Coronary artery (tissue), 2 donors: ENCODE data around the gene ZDHHC11.
"Not testable (repeated sequence)": the region's sequence is repeated elsewhere in the genome, so short reads cannot be mapped to it uniquely, and the experiment has no call there.

Source experiments
- DNase-seq: peaks from one replicate; pipeline ENCODE4 v3.0.0-alpha.2; 2017; ENCODE audit warnings: low spot score
- H3K27ac ChIP-seq, 2 donors: fragments of 200-600 bp; sonication (generic); one replicate each; pipeline ENCODE4 v1.5.1; 2016 to 2019
- H3K4me3 ChIP-seq: fragments of 200-600 bp; sonication (generic); 2 replicates; pipeline ENCODE4 v1.5.1; 2016; ENCODE audit warnings: mild to moderate bottlenecking, moderate library complexity
- TF ChIP-seq, protein P1 (sequence below): fragments of 200-600 bp; sonication (generic); IDR thresholded peaks from one replicate; pipeline ENCODE4 v1.5.1; 2019; ENCODE audit warnings: antibody characterized with exemption

Gene ZDHHC11

DNA sequence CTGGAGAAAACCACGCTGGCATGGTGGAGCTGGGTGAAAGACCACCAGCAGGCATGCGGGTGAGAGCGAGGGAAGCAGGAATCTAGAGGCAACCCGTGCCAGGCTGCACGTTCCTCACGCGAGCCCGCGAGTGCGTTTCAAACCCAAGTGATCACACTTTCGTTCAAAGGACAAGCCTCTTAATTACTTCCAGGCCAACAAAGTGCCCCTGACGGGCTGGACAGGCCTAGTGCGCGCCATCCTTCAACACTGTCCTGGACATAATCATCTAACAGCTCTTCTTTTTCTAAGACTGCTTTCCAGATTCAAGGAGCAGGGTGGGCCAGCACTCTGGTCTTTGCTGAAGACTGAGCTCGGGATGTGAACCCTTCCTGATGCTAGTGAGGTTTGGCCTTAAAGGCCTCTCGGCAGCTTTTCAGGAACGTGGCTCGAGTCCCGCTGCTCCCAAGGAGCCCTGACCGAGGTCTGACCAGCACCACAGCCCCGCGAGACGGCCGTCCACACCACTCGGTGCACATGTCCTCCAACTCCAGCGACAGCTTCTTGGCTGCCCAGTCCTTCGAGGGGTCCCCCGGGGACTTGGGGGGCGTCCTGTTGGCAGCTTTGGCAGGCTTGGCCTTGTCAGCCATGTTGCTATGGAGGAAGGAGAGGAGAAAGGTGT, 81.2 kb downstream of the ZDHHC11 start:
- not testable (repeated sequence) for H3K4me3 ChIP-seq, H3K27ac ChIP-seq, DNase-seq

DNA sequence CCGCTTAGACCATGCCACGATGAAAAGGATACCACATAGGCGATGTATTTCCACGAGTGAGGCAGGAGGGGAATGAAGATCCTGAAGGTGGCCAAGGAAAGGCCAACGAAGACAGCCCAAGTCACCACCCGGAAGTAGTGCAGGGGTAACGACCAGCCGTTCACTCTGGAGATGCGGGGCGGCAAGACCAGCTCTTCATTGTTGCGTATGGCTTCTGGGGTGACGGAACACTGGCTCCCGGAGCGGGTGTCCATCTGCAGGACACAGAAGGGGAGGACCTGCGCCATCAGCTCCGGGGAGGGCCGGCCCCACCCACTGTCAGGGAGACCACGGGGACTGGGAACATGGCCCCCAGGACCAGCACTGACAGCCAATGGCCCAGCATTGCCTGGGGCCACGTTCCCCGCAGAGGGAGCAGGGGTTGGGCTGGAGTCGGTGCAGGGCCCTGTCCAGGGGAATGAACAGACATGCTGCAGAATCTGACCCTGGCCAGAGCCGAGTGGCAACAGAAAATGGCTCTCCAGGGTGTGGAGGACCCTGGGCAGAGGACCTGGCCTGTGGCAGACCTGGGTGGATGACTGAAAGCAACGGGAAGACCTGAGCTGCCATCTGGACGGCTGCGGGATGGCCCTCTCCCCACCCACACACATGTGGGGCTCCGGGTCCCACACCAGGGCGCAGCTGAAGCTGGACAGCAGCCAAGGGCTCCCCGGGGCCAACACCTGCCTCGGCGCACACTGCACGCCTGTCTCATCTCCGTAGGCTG, 83.9 kb downstream of the ZDHHC11 start:
- DNase-seq, result peak; percentile 66
- Histone ChIP-seq H3K27ac (no peak overlapping the region), H3K4me3 (no peak overlapping the region)
- TF ChIP-seq, protein P1, sequence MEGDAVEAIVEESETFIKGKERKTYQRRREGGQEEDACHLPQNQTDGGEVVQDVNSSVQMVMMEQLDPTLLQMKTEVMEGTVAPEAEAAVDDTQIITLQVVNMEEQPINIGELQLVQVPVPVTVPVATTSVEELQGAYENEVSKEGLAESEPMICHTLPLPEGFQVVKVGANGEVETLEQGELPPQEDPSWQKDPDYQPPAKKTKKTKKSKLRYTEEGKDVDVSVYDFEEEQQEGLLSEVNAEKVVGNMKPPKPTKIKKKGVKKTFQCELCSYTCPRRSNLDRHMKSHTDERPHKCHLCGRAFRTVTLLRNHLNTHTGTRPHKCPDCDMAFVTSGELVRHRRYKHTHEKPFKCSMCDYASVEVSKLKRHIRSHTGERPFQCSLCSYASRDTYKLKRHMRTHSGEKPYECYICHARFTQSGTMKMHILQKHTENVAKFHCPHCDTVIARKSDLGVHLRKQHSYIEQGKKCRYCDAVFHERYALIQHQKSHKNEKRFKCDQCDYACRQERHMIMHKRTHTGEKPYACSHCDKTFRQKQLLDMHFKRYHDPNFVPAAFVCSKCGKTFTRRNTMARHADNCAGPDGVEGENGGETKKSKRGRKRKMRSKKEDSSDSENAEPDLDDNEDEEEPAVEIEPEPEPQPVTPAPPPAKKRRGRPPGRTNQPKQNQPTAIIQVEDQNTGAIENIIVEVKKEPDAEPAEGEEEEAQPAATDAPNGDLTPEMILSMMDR, result no peak

DNA sequence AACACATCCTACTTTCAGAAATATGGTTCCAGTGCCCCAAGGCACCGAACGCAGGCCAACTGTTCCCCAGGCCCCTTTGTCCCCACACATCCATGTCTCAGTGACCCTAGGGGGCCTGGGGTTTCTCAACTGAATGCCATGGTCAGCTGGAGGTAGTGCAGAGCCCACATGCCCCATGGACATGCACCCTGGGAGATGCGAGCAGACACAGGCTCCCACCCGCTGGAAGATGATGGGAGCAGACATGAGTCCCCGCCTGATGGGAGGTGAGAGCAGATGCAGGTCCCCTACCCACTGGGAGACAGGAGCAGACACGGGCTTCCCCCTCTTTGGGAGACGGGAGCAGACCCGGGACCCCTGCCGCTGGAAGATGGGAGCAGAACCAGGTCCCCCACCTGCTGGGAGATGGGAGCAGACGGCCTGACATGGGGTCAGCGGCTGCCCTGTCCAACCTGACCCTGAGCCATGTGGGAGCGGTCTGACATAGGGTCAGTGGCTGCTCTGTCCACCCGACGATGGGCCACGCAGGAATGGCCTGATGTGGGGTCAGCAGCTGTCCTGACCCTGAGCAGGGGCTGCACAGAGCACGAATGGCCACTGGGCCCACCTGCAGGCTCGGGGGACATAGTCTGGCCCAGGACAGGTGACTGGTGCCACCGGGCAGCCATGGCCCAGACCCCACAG, 84.7 kb downstream of the ZDHHC11 start:
- DNase-seq, result peak; percentile 74
- Histone ChIP-seq H3K4me3 (no peak overlapping the region), H3K27ac (no peak overlapping the region)
- TF ChIP-seq, protein P1, result no peak

GRCh38 chr5:763998-764781, 86.6 kb downstream of the ZDHHC11 start:
- Histone ChIP-seq H3K4me3 (no peak overlapping the region), H3K27ac (no peak overlapping the region)
- peak; percentile 69 for DNase-seq
- TF ChIP-seq, protein P1, result no peak

DNA sequence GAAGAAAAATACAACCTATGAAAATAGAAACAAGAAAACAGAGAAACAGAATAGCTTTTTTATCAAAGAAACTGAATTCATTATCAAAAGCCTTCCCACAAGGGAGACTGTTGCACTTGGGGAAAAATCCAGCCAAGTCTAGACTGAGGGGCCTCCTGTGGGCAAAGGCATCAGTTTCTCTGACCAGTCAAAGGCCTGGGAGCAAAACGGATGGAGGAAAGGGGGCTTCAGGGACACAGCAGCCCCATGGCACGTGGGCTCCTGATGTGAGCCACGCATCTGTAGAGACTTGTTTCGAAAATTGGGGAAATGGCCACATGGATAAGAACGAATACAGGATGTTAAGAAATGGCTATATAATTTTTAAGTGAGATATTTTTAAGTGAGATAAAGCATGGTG, 87.4 kb downstream of the ZDHHC11 start:
- no peak overlapping the region for H3K4me3 ChIP-seq
- TF ChIP-seq, protein P1, result no peak
- DNase-seq, result no peak
- no peak overlapping the region for H3K27ac ChIP-seq

- not testable (repeated sequence) for H3K4me3 ChIP-seq, H3K27ac ChIP-seq, DNase-seq
These were observed 87.8 kb downstream of the ZDHHC11 start for GRCh38 chr5:762996-763395.

- Histone ChIP-seq H3K27ac (no peak overlapping the region), H3K4me3 (no peak overlapping the region)
- TF ChIP-seq, protein P1, result no peak
- peak; percentile 76 for DNase-seq
These were observed 88.7 kb downstream of the ZDHHC11 start for GRCh38 chr5:761854-762710.
